ENCODE data around the gene PAM.

DNA sequence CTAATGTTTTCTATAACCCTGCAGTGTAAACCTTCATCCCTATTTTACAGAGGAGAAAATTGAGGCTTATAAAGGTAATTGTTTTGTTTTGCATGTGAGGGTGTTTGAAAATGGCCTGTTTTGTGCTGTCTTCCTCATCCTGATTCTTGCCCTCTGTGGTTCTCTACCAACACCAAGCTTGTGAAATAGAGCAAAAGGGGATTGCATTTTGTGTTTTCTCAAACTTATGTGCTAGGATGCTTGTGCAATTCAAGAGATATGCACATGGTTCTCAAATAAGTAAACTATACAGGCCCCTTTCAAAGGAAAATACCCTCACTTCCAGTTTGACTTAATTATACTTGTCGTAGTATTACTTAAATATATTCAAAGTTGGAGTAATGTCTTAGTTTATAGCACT, 17.2 kb downstream of the PAM start:
- no peak for TF ChIP-seq POLR2A (IDR thresholded peaks at IDR 0.05)
- TF ChIP-seq, protein P1, sequence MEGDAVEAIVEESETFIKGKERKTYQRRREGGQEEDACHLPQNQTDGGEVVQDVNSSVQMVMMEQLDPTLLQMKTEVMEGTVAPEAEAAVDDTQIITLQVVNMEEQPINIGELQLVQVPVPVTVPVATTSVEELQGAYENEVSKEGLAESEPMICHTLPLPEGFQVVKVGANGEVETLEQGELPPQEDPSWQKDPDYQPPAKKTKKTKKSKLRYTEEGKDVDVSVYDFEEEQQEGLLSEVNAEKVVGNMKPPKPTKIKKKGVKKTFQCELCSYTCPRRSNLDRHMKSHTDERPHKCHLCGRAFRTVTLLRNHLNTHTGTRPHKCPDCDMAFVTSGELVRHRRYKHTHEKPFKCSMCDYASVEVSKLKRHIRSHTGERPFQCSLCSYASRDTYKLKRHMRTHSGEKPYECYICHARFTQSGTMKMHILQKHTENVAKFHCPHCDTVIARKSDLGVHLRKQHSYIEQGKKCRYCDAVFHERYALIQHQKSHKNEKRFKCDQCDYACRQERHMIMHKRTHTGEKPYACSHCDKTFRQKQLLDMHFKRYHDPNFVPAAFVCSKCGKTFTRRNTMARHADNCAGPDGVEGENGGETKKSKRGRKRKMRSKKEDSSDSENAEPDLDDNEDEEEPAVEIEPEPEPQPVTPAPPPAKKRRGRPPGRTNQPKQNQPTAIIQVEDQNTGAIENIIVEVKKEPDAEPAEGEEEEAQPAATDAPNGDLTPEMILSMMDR (IDR thresholded peaks at IDR 0.05): no peak
- no peak for TF ChIP-seq POLR2AphosphoS5 (IDR thresholded peaks at IDR 0.05)

Data from breast epithelium (tissue), 3 donors.